Brain microvascular endothelial cell (primary cell): Measurements from ENCODE around the gene FBXL19.

Experiments used
- DNase-seq: peaks from one replicate; pipeline ENCODE4 v3.0.0-alpha.2; 2020
- H3K27ac ChIP-seq: fragments of 250-450 bp; sonication (Bioruptor Pico); 2 replicates; pipeline ENCODE4 v1.5.1; 2020; ENCODE audit warnings: mild to moderate bottlenecking, moderate library complexity
- H3K27me3 ChIP-seq: fragments of 250-450 bp; sonication (Bioruptor Pico); replicated peaks from 2 replicates; pipeline ENCODE4 v1.5.1; 2020; ENCODE audit warnings: mild to moderate bottlenecking
- H3K36me3 ChIP-seq: fragments of 250-450 bp; sonication (Bioruptor Pico); replicated peaks from 2 replicates; pipeline ENCODE4 v1.5.1; 2020; ENCODE audit warnings: mild to moderate bottlenecking
- H3K4me3 ChIP-seq: 2 replicates; pipeline ENCODE4 v1.5.1; 2011; ENCODE audit warnings: low read depth, mild to moderate bottlenecking, control low read depth, low read length, moderate library complexity
- CTCF ChIP-seq: IDR thresholded peaks from 2 replicates; pipeline ENCODE4 v1.5.1; 2011; ENCODE audit warnings: low read depth, mild to moderate bottlenecking, moderate library complexity, low read length, control low read depth, inconsistent platforms; ENCODE audit errors: missing control alignments
- in situ Hi-C: cut with HindIII; loops from 2 replicates; pipeline ENCODE4 v1.10.0; 2017; ENCODE audit warnings: low sequenced_read_pairs, low pct_ligation_motif_present

Gene FBXL19

GRCh38 chr16:30974348-30974747, 51.0 kb downstream of the FBXL19 start:
- TF ChIP-seq CTCF, result no peak
- in situ Hi-C loops, result no loop called here
- Histone ChIP-seq H3K4me3 (no peak overlapping the region), H3K36me3 (peaks cover 83% of the 10 kb centered on the region), H3K27me3 (no peaks in the 10 kb centered on the region), H3K27ac (no peak overlapping the region)
- DNase-seq, result no peak

GRCh38 chr16:30976486-30976885, 53.1 kb downstream of the FBXL19 start:
- in situ Hi-C loops, result no loop called here
- H3K27ac ChIP-seq, result no peak overlapping the region

GRCh38 chr16:30977502-30977901, 54.1 kb downstream of the FBXL19 start:
- in situ Hi-C loops, result no loop called here
- Histone ChIP-seq H3K27me3 (no peaks in the 10 kb centered on the region), H3K4me3 (no peak overlapping the region), H3K27ac (no peak overlapping the region), H3K36me3 (peaks cover 65% of the 10 kb centered on the region)
- peak; percentile 61 for TF ChIP-seq CTCF
- DNase-seq, result no peak

More at GRCh38 chr16:30976486-30976885, 53.1 kb downstream of the FBXL19 start:
- Histone ChIP-seq H3K4me3 (no peak overlapping the region), H3K36me3 (peaks cover 70% of the 10 kb centered on the region), H3K27me3 (no peaks in the 10 kb centered on the region)
- no peak for DNase-seq
- TF ChIP-seq CTCF, result no peak

GRCh38 chr16:30979170-30980022, 56.0 kb downstream of the FBXL19 start:
- H3K27ac ChIP-seq, result no peak overlapping the region
- no peak for TF ChIP-seq CTCF
- H3K36me3 ChIP-seq, result peaks cover 55% of the 10 kb centered on the region
- no peak for DNase-seq
- no peak overlapping the region for H3K4me3 ChIP-seq
- in situ Hi-C loops, result no loop called here
- no peaks in the 10 kb centered on the region for H3K27me3 ChIP-seq

GRCh38 chr16:30980023-30980371, 56.6 kb downstream of the FBXL19 start:
- H3K27ac ChIP-seq, result no peak overlapping the region
- H3K27me3 ChIP-seq, result no peaks in the 10 kb centered on the region
- no peak for TF ChIP-seq CTCF
- in situ Hi-C loops, result no loop called here
- no peak overlapping the region for H3K4me3 ChIP-seq
- no peak for DNase-seq
- peaks cover 49% of the 10 kb centered on the region for H3K36me3 ChIP-seq

GRCh38 chr16:30980434-30980833, 57.1 kb downstream of the FBXL19 start:
- Histone ChIP-seq H3K36me3 (peaks cover 47% of the 10 kb centered on the region), H3K27me3 (no peaks in the 10 kb centered on the region), H3K4me3 (no peak overlapping the region), H3K27ac (no peak overlapping the region)
- TF ChIP-seq CTCF, result no peak
- no peak for DNase-seq
- in situ Hi-C loops, result no loop called here
